Fibroblast of skin of abdomen (primary cell): ENCODE data around the gene PPP1R13B. TPM values are rescaled to one million over a fixed set of nuclear protein-coding genes. Genes with fewer than 3 reads are reported as not detected.
A peak's percentile ranks its signal among the peaks of the same experiment; 100 is the strongest.
"Not testable (repeated sequence)": the region's sequence is repeated elsewhere in the genome, so short reads cannot be mapped to it uniquely, and the experiment has no call there.

Source experiments
- DNase-seq: peaks from one replicate; pipeline ENCODE4 v3.0.0-alpha.2; 2013
- polyA plus RNA-seq, 2 experiments: library from polyadenylated mRNA; unstranded; fragments of 120-200 nt; gene quantifications; one replicate each; pipeline ENCODE4 v1.2.1, GENCODE V29; 2013; ENCODE audit not compliant: insufficient read length in 2 of 2

PPP1R13B gene
- polyA plus RNA-seq (2013, experiment 1 of 2; ENCODE audit: insufficient read length) = 4.1 TPM
- polyA plus RNA-seq (2013, experiment 2 of 2; ENCODE audit: insufficient read length) = 4.2 TPM

- DNase-seq = peak; percentile 83
Observed at GRCh38 chr14:103847451-103848174, at the start of gene PPP1R13B. PPP1R13B (minus strand) TSS chr14:103847575; CDS start chr14:103847307, 268 bp downstream.

GRCh38 chr14:103896578-103896977 is 49.2 kb upstream of the PPP1R13B start:
- no peak for DNase-seq

- no peak for DNase-seq
Observed at GRCh38 chr14:103894723-103895059, 47.3 kb upstream of the PPP1R13B start.

- DNase-seq = no peak
Observed at GRCh38 chr14:103894034-103894722, 46.8 kb upstream of the PPP1R13B start.

GRCh38 chr14:103892247-103892646 is 44.9 kb upstream of the PPP1R13B start:
- no peak for DNase-seq

- no peak for DNase-seq
Observed at GRCh38 chr14:103891667-103892215, 44.4 kb upstream of the PPP1R13B start.

GRCh38 chr14:103890821-103891666 is 43.7 kb upstream of the PPP1R13B start:
- no peak for DNase-seq

GRCh38 chr14:103890052-103890371 is 42.6 kb upstream of the PPP1R13B start:
- DNase-seq = no peak

- no peak for DNase-seq
Observed at GRCh38 chr14:103889313-103890051, 42.1 kb upstream of the PPP1R13B start.

GRCh38 chr14:103889002-103889312 is 41.6 kb upstream of the PPP1R13B start:
- DNase-seq = not testable (repeated sequence)

GRCh38 chr14:103887557-103888115 is 40.3 kb upstream of the PPP1R13B start:
- DNase-seq = no peak

- DNase-seq = no peak
Observed at GRCh38 chr14:103887170-103887501, 39.8 kb upstream of the PPP1R13B start.

- DNase-seq = no peak
Observed at GRCh38 chr14:103886304-103887169, 39.2 kb upstream of the PPP1R13B start.

GRCh38 chr14:103885509-103885932 is 38.1 kb upstream of the PPP1R13B start:
- no peak for DNase-seq

GRCh38 chr14:103884854-103885253 is 37.5 kb upstream of the PPP1R13B start:
- no peak for DNase-seq

- DNase-seq = no peak
Observed at GRCh38 chr14:103883263-103883523, 35.8 kb upstream of the PPP1R13B start.

- DNase-seq = no peak
Observed at GRCh38 chr14:103882503-103883262, 35.3 kb upstream of the PPP1R13B start.

GRCh38 chr14:103881268-103882201 is 34.2 kb upstream of the PPP1R13B start:
- no peak for DNase-seq
